ENCODE results near the gene KCTD20. TPM values are rescaled to one million over a fixed set of nuclear protein-coding genes. Genes with fewer than 3 reads are reported as not detected.

KCTD20 gene
- total and polyA plus RNA-seq, 9 of the 15 experiments (the other 6 are each of a cell fraction or from before 2014, with no cell fraction given), result 28.9 to 160 (median 70.6) TPM

- DNase-seq (ENCODE audit: extremely low read depth in 1 of 4, low spot score in 3 of 4) (no peak), ATAC-seq (no peak), FAIRE-seq (no peak)
- Histone ChIP-seq H3K4me1 (replicated peaks in 1 of 2; ENCODE audit: control insufficient read depth in 2 of 2, insufficient read depth in 2 of 2, low read length in 2 of 2) (no peaks in the 10 kb centered on the region), H3K9me3 (replicated peaks; ENCODE audit: control insufficient read depth, insufficient read depth, low read depth, low read length) (no peaks in the 10 kb centered on the region), H3K27me3 (ENCODE audit: control insufficient read depth in 2 of 2, insufficient read depth in 2 of 2, low read length in 2 of 2) (no peaks in the 10 kb centered on the region), H3K4me2 (ENCODE audit: insufficient read depth, low read length) (no peak overlapping the region), H3K79me2 (ENCODE audit: control insufficient read depth, insufficient read depth, low read length) (no peaks in the 10 kb centered on the region), H3K4me3 (no peak overlapping the region), H3K27ac (ENCODE audit: extremely low read depth, low read depth, low read length) (no peak overlapping the region), H4K20me1 (replicated peaks; ENCODE audit: control insufficient read depth, insufficient read depth, low read length) (no peaks in the 10 kb centered on the region), H3K9me1 (ENCODE audit: control insufficient read depth, insufficient read depth, low read length) (no peaks in the 10 kb centered on the region), H3K36me3 (ENCODE audit: control insufficient read depth, insufficient read depth, low read length) (peaks cover 54% of the 10 kb centered on the region), H3K9ac (ENCODE audit: insufficient read depth in 1 of 2, low read depth in 2 of 2, low read length in 2 of 2) (no peak overlapping the region), H2AFZ (ENCODE audit: low read depth, low read length) (no peak overlapping the region)
- intact Hi-C loops (cut with micrococcal nuclease) (no loop called here), in situ Hi-C loops (cut with MboI) (no loop called here)
- TF ChIP-seq ZNF253 (CRISPR knock-in tag; conservative IDR thresholded peaks at IDR 0.05) (no peak), SNRNP70 (optimal IDR thresholded peaks at IDR 0.05; ENCODE audit: low read depth, low read length) (no peak), ZC3H11A (IDR thresholded peaks at IDR 0.05; ENCODE audit: low read depth, low read length) (no peak), ZNF175 (CRISPR knock-in tag; IDR thresholded peaks at IDR 0.05; ENCODE audit: low read depth) (no peak), CBX3 (IDR thresholded peaks at IDR 0.05; ENCODE audit: borderline replicate concordance in 1 of 2, low read length in 2 of 2) (no peak), HEY1 (CRISPR knock-in tag; IDR thresholded peaks at IDR 0.05; ENCODE audit: borderline replicate concordance) (no peak), RERE (CRISPR knock-in tag; IDR thresholded peaks at IDR 0.05; ENCODE audit: borderline replicate concordance) (no peak), ZC3H8 (IDR thresholded peaks at IDR 0.05) (no peak), COPS2 (conservative IDR thresholded peaks at IDR 0.05) (no peak), HSF4 (CRISPR knock-in tag; IDR thresholded peaks at IDR 0.05; ENCODE audit: borderline replicate concordance) (no peak), TAF15 (IDR thresholded peaks at IDR 0.05; ENCODE audit: low read depth, low read length) (no peak), ELK3 (CRISPR knock-in tag; IDR thresholded peaks at IDR 0.05) (no peak)
- ChIA-PET CTCF (ENCODE audit: low intra/inter-chr PET ratio) (no interaction called here), POLR2A (interaction anchor here (0.6 to 0.8 kb wide), 2 partner anchors 12 to 28 kb away, joined by 3 read pairs; no protein-coding TSS in a partner anchor)
- no TSS peak for BruUV-seq (replicated peaks)
- WGBS (ENCODE audit: insufficient coverage, low coverage, missing lambda C conversion rate), result 85% methylated on average over 3 of the region's 3 CpGs
These were observed 73.0 kb downstream of the KCTD20 start for GRCh38 chr6:36515844-36516243.
